ENCODE data around the gene GALNT9.

DNA sequence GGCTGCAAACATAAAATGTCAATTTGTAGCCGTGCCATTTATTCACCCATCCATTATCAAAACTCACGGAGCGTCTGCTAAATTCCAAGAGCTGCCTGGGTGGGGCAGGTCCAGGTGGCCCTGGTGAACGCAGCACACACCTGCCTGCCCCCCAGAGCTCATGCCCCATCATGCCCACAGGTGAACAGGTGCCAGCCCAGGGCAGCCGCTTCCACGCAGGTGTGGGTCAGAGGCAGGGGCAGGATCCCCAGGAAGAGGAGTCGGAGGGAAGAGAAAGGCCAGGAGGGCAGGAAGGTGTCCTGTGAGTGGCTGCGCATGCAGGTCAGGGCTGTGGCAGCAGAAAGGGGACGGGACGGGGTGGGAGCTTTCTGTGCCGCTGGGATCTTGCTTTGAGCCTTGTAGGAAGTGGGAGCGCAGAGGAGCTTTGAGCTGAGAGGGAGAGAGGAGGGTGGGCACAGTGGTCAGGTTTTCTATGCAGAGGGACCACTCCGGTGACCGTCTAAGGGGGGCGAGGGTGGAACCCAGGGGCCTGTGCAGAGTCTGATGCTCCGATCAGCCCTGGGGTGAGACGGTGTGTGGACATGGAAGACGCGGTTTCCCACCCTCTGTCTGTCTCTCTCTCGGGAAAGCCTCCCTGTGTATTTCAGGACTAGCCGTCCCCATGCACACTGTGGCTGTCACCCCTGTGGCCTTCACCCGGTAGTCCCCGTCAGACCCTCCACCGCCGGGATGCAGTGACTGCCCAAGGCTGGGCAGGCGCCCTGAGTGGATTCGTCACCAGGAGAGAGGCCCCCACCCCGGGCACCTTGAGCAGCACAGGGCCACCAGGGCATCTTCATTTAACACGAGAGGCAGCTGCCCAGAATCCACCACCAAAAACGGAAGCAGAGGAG, 26.7 kb downstream of the GALNT9 start:
- TF ChIP-seq, protein P1, sequence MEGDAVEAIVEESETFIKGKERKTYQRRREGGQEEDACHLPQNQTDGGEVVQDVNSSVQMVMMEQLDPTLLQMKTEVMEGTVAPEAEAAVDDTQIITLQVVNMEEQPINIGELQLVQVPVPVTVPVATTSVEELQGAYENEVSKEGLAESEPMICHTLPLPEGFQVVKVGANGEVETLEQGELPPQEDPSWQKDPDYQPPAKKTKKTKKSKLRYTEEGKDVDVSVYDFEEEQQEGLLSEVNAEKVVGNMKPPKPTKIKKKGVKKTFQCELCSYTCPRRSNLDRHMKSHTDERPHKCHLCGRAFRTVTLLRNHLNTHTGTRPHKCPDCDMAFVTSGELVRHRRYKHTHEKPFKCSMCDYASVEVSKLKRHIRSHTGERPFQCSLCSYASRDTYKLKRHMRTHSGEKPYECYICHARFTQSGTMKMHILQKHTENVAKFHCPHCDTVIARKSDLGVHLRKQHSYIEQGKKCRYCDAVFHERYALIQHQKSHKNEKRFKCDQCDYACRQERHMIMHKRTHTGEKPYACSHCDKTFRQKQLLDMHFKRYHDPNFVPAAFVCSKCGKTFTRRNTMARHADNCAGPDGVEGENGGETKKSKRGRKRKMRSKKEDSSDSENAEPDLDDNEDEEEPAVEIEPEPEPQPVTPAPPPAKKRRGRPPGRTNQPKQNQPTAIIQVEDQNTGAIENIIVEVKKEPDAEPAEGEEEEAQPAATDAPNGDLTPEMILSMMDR (IDR thresholded peaks at IDR 0.05) = no peak
- TF ChIP-seq EZH2 (IDR thresholded peaks at IDR 0.05) (no peak), EZH2phosphoT487 (IDR thresholded peaks at IDR 0.05) (no peak)
